IMR-90 (cell line): ENCODE data around the gene NANOS1. TPM values are rescaled to one million over a fixed set of nuclear protein-coding genes. Genes with fewer than 3 reads are reported as not detected.

ENCODE experiments used
- ATAC-seq: fragments of 200-7000 bp; cut with Tn5 transposase; 2 replicates; pipeline ENCODE4 v1.9.1; 2020; ENCODE audit warnings: low read depth, mild to moderate bottlenecking, moderate library complexity
- BruUV-seq: library from RNA; stranded (reverse); fragments of 400-500 nt; replicated peaks from 2 replicates; lab custom pipeline; 2021; lab: Mats Ljungman, UMichigan
- CTCF ChIA-PET: fragments of 300-600 bp; formaldehyde crosslinking; extraction: SDS; loops from one replicate; lab custom pipeline; 2021; ENCODE audit warnings: antibody characterized with exemption; lab: Yijun Ruan, JAX
- POLR2A ChIA-PET: fragments of 300-600 bp; sonication (Branson Sonifier 250); formaldehyde crosslinking; loops from one replicate; lab custom pipeline; 2022; ENCODE audit warnings: antibody characterized with exemption; ENCODE audit not compliant: unreplicated experiment; lab: Charles Lee
- DNase-seq: peaks from one replicate; pipeline ENCODE4 v3.0.0; 2013
- H2AFZ ChIP-seq: replicated peaks from 2 replicates; pipeline ENCODE3; 2013; ENCODE audit warnings: low read length, mild to moderate bottlenecking; ENCODE audit not compliant: poor library complexity
- H2AK5ac ChIP-seq: 2 replicates; pipeline ENCODE4 v1.6.1; 2013; ENCODE audit warnings: low read depth, low read length, inconsistent platforms
- H2AK9ac ChIP-seq: replicated peaks from 2 replicates; pipeline ENCODE3; 2013; ENCODE audit warnings: mild to moderate bottlenecking, low read depth, low read length, moderate library complexity; ENCODE audit not compliant: poor library complexity
- H2BK120ac ChIP-seq: 2 replicates; pipeline ENCODE4 v1.6.1; 2013; ENCODE audit warnings: low read depth, low read length, inconsistent platforms
- H2BK15ac ChIP-seq: 3 replicates; pipeline ENCODE4 v1.6.1; 2013; ENCODE audit warnings: low read depth, low read length, inconsistent platforms
- H2BK20ac ChIP-seq: 2 replicates; pipeline ENCODE4 v1.6.1; 2013; ENCODE audit warnings: low read depth, mild to moderate bottlenecking, inconsistent platforms, low read length, moderate library complexity
- H2BK5ac ChIP-seq: 2 replicates; pipeline ENCODE4 v1.6.1; 2013; ENCODE audit warnings: mild to moderate bottlenecking, low read depth, low read length, inconsistent platforms; ENCODE audit not compliant: poor library complexity, severe bottlenecking
- H3K14ac ChIP-seq: replicated peaks from 2 replicates; pipeline ENCODE4 v1.6.1; 2013; ENCODE audit warnings: low read depth, low read length, inconsistent platforms
- H3K18ac ChIP-seq: 2 replicates; pipeline ENCODE4 v1.6.1; 2013; ENCODE audit warnings: low read depth, low read length, control low read depth
- H3K23ac ChIP-seq: 2 replicates; pipeline ENCODE4 v1.6.1; 2013; ENCODE audit warnings: low read depth, low read length, inconsistent platforms
- H3K27ac ChIP-seq: 2 replicates; pipeline ENCODE4 v1.5.1; 2013; ENCODE audit warnings: mild to moderate bottlenecking, control low read depth, low read length; ENCODE audit not compliant: insufficient read depth
- H3K27me3 ChIP-seq: 2 replicates; pipeline ENCODE4 v1.6.1; 2013; ENCODE audit warnings: low read length; ENCODE audit not compliant: control insufficient read depth, insufficient read depth
- H3K36me3 ChIP-seq: 2 replicates; pipeline ENCODE4 v1.6.1; 2013; ENCODE audit warnings: low read length, mixed read lengths; ENCODE audit not compliant: control insufficient read depth, insufficient read depth
- H3K4ac ChIP-seq: 2 replicates; pipeline ENCODE4 v1.6.1; 2013; ENCODE audit warnings: low read depth, low read length, inconsistent platforms
- H3K4me1 ChIP-seq: 2 replicates; pipeline ENCODE4 v1.6.1; 2013; ENCODE audit warnings: low read length, mixed read lengths; ENCODE audit not compliant: control insufficient read depth, insufficient read depth
- H3K4me2 ChIP-seq: 2 replicates; pipeline ENCODE4 v1.6.1; 2013; ENCODE audit warnings: low read depth, mild to moderate bottlenecking, control low read depth, low read length, moderate library complexity
- H3K4me3 ChIP-seq: 2 replicates; pipeline ENCODE4 v1.5.1; 2013; ENCODE audit warnings: low read depth, mild to moderate bottlenecking, control low read depth, low read length, moderate library complexity; ENCODE audit not compliant: insufficient read depth
- H3K56ac ChIP-seq: 2 replicates; pipeline ENCODE4 v1.6.1; 2013; ENCODE audit warnings: low read length, inconsistent platforms; ENCODE audit not compliant: insufficient read depth; ENCODE audit errors: extremely low read depth
- H3K79me1 ChIP-seq, 2 experiments: 2 replicates each; pipeline ENCODE4 v1.6.1; 2013; ENCODE audit warnings: low read length in 2 of 2, inconsistent platforms in 1 of 2, low read depth in 1 of 2
- H3K9ac ChIP-seq: 2 replicates; pipeline ENCODE4 v1.6.1; 2013; ENCODE audit warnings: low read depth, low read length, control low read depth
- H3K9me1 ChIP-seq: 2 replicates; pipeline ENCODE4 v1.6.1; 2013; ENCODE audit warnings: low read length, inconsistent platforms; ENCODE audit not compliant: insufficient read depth
- H3K9me3 ChIP-seq: 2 replicates; pipeline ENCODE4 v1.6.1; 2013; ENCODE audit warnings: low read length; ENCODE audit not compliant: control insufficient read depth, insufficient read depth
- H4K20me1 ChIP-seq: 2 replicates; pipeline ENCODE4 v1.6.1; 2013; ENCODE audit warnings: low read length, inconsistent platforms; ENCODE audit not compliant: insufficient read depth
- H4K5ac ChIP-seq: 2 replicates; pipeline ENCODE4 v1.6.1; 2013; ENCODE audit warnings: mild to moderate bottlenecking, low read depth, low read length, control low read depth
- H4K8ac ChIP-seq, 2 experiments: 2 replicates each; pipeline ENCODE4 v1.6.1; 2013; ENCODE audit warnings: low read depth in 2 of 2, low read length in 2 of 2, control low read depth in 1 of 2, inconsistent platforms in 1 of 2
- H4K91ac ChIP-seq: 2 replicates; pipeline ENCODE4 v1.6.1; 2013; ENCODE audit warnings: low read depth, low read length, inconsistent platforms; ENCODE audit not compliant: insufficient read depth
- CEBPB ChIP-seq: IDR thresholded peaks from 2 replicates; pipeline ENCODE4 v1.6.1; 2012; ENCODE audit warnings: low read depth, low read length, improper control_type of control experiment
- CTCF ChIP-seq: conservative IDR thresholded peaks from 2 replicates; pipeline ENCODE4 v1.5.1; 2012; ENCODE audit warnings: mild to moderate bottlenecking, low read depth, low read length, improper control_type of control experiment
- MAZ ChIP-seq: IDR thresholded peaks from 2 replicates; pipeline ENCODE4 v1.6.1; 2012; ENCODE audit warnings: low read depth, mild to moderate bottlenecking, low read length, improper control_type of control experiment, moderate library complexity, borderline replicate concordance
- MXI1 ChIP-seq: IDR thresholded peaks from 2 replicates; pipeline ENCODE4 v1.6.1; 2012; ENCODE audit warnings: low read depth, mild to moderate bottlenecking, low read length, moderate library complexity, borderline replicate concordance
- RAD21 ChIP-seq: IDR thresholded peaks from 2 replicates; pipeline ENCODE4 v1.6.1; 2012; ENCODE audit warnings: low read length, improper control_type of control experiment
- RCOR1 ChIP-seq: IDR thresholded peaks from 2 replicates; pipeline ENCODE4 v1.6.1; 2012; ENCODE audit warnings: mild to moderate bottlenecking, low read length, improper control_type of control experiment; ENCODE audit not compliant: insufficient replicate concordance
- RFX5 ChIP-seq: IDR thresholded peaks from 2 replicates; pipeline ENCODE4 v1.8.0; 2012; ENCODE audit warnings: low read depth, mild to moderate bottlenecking, low read length, moderate library complexity
- USF2 ChIP-seq: fragments of 150-350 bp; IDR thresholded peaks from 2 replicates; pipeline ENCODE4 v1.6.1; 2017; ENCODE audit warnings: mild to moderate bottlenecking, antibody characterized with exemption, low read length, low read depth
- WGBS, 2 experiments: methylation state at CpG; one replicate each; pipeline versions ENCODE4 v1.1.5 to v1.1.7; 2013; ENCODE audit warnings: missing lambda C conversion rate in 2 of 2; ENCODE audit not compliant: insufficient read length in 1 of 2; ENCODE audit errors: extremely low coverage in 2 of 2; 5-methylcytosine and 5-hydroxymethylcytosine counted together
- dilution Hi-C: fragments of 300-500 bp; cut with HindIII; formaldehyde crosslinking; loops from one replicate; pipeline ENCODE4 v1.14.3; 2018; ENCODE audit warnings: low sequenced_read_pairs; ENCODE audit not compliant: unreplicated experiment
- in situ Hi-C: fragments of 300-500 bp; cut with MboI; formaldehyde crosslinking; loops from 3 replicates; pipeline ENCODE4 v1.14.3; 2019; ENCODE audit warnings: low sequenced_read_pairs, inconsistent platforms, mixed read lengths
- intact Hi-C: fragments of 100-400 bp; cut with micrococcal nuclease; formaldehyde crosslinking; loops from 2 replicates; pipeline ENCODE4 v1.10.0; 2022
- polyA plus RNA-seq, 3 experiments: library from polyadenylated mRNA; depleted of rRNA; stranded (reverse); fragments of >200 nt; gene quantifications; 2 replicates each; pipeline ENCODE4 v1.2.3, GENCODE V29; 2012; ENCODE audit warnings: low replicate concordance in 1 of 3
- total RNA-seq: library from RNA; depleted of rRNA; stranded (reverse); fragments of >200 nt; gene quantifications from 2 replicates; pipeline ENCODE4 v1.2.3, GENCODE V29; 2012

Gene NANOS1
- total and polyA plus RNA-seq, 2 of the 4 experiments (the other 2 are of a cell fraction), result under 0.01 to 0.12 TPM

DNA sequence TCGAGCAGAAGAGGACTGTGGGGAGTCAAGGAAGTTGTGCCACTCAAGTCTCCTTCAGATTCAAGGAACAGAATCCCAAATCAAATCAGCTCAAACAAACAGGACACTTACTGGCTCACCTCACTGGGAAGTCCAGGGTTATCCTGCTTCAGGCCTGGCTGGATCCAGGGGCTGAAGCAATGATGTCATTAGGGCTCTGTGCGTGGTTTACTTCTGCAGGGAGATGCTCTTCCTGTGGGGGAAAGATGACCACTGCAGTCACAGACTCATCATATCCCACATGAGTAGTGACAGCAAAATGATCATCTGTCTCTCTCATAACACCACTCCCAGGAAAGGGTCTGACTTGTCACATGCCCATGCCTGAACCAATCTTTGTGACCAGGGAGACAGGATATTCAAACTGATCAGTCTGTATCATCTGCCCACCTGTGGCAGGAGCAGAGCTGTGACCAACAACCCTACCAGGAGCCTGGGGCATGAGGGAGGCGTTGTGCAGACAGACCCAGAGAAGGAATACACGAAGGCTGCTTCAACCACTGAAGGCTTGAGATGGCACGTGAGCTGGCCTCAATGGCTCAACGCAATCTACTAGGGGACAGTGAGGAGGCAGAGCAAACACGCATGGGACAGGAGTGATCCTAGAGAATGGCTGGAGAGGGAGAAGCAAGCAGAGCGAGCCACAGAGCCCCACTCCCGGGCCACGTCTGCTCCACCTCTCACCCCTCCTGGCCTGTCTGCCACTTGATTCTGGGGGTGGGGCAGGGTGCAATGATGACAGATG lies 27.6 kb upstream of the NANOS1 start:
- H3K4ac ChIP-seq, result no peak overlapping the region
- no peak for DNase-seq
- H3K56ac ChIP-seq, result no peak overlapping the region
- no peak overlapping the region for H2BK20ac ChIP-seq
- ChIA-PET CTCF (no interaction called here), POLR2A (no interaction called here)
- no peak overlapping the region for H3K23ac ChIP-seq
- H3K4me1 ChIP-seq, result peaks cover 11% of the 10 kb centered on the region
- no peak overlapping the region for H3K14ac ChIP-seq
- intact Hi-C loops, result no loop called here
- no peak overlapping the region for H3K18ac ChIP-seq
- no peak overlapping the region for H4K8ac ChIP-seq
- H2AFZ ChIP-seq, result no peak overlapping the region
- H3K79me1 ChIP-seq, result no peaks in the 10 kb centered on the region
- ATAC-seq, result no peak
- no peak overlapping the region for H2AK9ac ChIP-seq
- in situ Hi-C loops, result no loop called here
- no peak overlapping the region for H2BK15ac ChIP-seq
- H3K9me3 ChIP-seq, result peaks cover 3% of the 10 kb centered on the region; the same call in 1 of the 2 replicates
- no peak overlapping the region for H3K9ac ChIP-seq
- BruUV-seq, result no TSS peak
- no peak overlapping the region for H3K27ac ChIP-seq
- dilution Hi-C loops, result no loop called here
- no peaks in the 10 kb centered on the region for H3K36me3 ChIP-seq
- no peak overlapping the region for H2BK5ac ChIP-seq
- H4K20me1 ChIP-seq, result peaks cover 10% of the 10 kb centered on the region
- no peak overlapping the region for H2AK5ac ChIP-seq
- H3K9me1 ChIP-seq, result peaks cover 8% of the 10 kb centered on the region
- 83% methylated on average over 2 of the region's 10 CpGs; no CpG with 5 or more reads in 1 of the 2 experiments for WGBS, 2 experiments
- H4K5ac ChIP-seq, result no peak overlapping the region
- no peak overlapping the region for H3K4me3 ChIP-seq
- no peak overlapping the region for H2BK120ac ChIP-seq
- H3K4me2 ChIP-seq, result no peak overlapping the region
- peaks cover 43% of the 10 kb centered on the region for H3K27me3 ChIP-seq
- no peak for TF ChIP-seq CEBPB
- no peak for TF ChIP-seq CTCF
- TF ChIP-seq USF2, result no peak
- no peak for TF ChIP-seq MAZ
- TF ChIP-seq RFX5, result no peak
- no peak for TF ChIP-seq MXI1
- TF ChIP-seq RCOR1, result no peak
- TF ChIP-seq RAD21, result no peak
- H4K91ac ChIP-seq, result no peak overlapping the region
